NCI-H345 treated with DMSO at 0.1 percent for 48 hours (cell line): ENCODE results near the gene UVRAG.

ENCODE experiments used
- DNase-seq: peaks from one replicate; lab custom pipeline; 2025; ENCODE audit not compliant: unreplicated experiment; lab: John Stamatoyannopoulos, UW

UVRAG gene

DNA sequence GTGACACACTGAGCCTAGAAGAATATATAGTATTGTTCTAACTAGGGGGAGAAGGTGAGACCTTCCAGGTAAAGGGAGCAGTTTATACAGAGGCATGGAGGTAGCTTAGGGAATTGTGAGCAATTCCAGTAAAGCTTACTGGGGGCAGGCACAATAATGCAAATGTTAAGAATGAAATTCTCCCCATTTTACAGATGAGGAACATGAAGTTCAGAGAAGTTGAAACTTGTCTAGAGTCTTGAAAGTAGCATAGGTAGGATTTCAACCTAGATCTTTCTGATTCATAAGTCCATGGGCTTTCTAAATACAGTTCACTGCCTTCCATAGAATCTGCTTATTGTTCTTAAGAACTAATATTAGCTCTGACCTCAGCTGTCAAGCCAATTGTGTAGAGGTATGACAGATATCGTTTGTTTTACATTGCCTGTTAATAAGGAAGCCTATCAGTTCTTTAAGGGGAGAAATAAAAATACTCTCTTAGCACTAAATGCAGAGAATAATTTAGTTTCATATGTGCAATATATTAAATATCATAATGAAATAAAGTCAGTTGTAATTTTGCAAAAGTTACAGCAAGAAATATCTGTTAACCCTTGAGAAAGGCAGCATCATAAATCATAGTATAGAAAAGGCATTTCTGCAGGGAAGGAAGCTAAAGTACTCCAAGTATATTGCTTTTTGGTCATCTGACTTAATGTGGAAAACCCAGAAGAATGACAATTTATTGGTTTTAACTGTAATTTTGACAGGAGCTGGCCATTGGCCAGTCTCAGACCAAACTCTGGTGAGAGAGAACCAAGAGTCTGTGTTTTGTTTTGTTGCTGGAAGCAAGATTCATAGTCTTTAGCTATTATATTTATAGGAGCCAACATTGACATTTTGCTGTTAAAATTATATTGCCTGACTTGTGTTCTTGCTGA is 181.8 kb downstream of the UVRAG start:
- no peak for DNase-seq

DNA sequence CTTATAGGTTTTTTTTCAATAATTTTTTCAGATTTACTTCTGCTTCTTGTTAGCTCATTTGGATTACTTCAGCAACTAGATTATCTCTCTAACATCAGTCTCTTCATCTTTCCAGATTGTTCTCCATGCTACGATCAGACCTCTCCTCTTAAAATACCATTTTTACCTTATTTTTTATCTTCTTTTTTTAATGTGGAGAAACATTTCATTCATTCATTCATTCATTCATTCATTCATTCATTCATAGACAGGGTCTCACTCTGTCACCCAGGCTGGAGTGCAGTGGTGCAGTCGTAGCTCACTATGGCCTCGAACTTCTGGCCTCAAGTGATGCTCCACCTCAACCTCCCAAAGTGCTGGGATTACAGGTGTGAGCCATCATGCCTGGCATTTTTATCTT is 189.4 kb downstream of the UVRAG start:
- no peak for DNase-seq

- no peak for DNase-seq
These were observed 190.7 kb downstream of the UVRAG start for GRCh38 chr11:76005756-76006155.

GRCh38 chr11:76007166-76007565 is 192.2 kb downstream of the UVRAG start:
- DNase-seq: no peak

GRCh38 chr11:76008474-76008873 is 193.5 kb downstream of the UVRAG start:
- no peak for DNase-seq

- no peak for DNase-seq
These were observed 195.0 kb downstream of the UVRAG start for GRCh38 chr11:76010051-76010450.

- DNase-seq: no peak
These were observed 198.5 kb downstream of the UVRAG start for GRCh38 chr11:76013526-76013925.

DNA sequence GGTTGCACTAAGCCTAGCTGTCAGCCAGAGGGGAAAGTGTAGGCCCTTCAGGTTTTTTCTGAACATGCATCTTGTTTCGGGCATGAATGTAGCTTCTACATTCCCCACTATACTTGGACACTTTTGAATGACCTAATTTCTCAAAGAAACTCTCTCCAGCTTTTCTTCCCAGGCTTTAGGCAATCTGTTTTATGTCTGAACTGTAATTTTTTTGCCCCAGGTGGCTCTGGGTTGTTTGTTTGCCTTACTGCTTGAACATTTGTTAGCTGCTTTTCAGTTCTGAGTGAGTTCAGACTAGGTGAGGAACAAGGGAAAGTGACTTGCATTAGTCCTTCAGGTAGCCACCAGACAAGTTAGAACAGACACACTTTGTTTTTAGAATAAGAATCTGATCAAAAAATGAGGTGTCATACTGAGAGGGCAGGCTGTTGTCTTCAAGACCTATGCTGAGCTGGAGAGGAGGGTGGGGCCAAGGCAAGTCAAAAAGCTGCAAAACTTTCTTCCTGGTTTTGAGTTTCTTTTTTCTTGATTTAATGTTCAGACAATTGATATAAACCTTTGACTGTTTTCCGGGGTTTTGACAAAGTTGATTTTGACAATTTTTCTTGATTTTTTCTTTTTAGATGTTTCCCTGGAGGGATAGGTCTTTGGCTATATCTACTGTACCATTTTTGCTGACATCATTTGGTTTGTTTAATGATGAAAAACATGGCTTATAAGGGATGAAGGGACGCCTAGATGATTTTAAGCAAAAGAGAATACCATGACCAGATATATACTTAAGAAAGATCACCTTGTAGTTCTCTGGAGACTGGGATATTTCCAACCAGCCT is 208.4 kb downstream of the UVRAG start:
- DNase-seq: no peak

DNA sequence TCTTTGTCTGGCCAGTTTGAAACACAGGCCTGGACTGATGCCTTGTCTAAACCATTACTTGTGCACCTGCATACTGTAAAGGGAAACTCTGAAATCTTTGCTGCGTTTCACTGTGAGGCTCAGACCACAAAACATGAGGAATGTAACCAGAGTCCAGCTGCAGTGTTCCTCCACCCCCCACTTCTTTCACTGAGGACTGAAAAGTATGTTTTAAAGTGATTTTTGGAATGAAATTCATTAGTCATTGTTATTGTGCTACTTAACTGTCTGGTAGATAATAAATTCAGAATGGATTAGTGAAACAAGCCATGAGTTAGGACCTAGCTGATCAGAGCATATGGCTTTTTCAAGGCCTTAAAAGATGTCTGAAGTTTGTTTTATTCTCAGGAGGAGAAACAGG is 210.1 kb downstream of the UVRAG start:
- DNase-seq: no peak

GRCh38 chr11:76025817-76026216 is 210.8 kb downstream of the UVRAG start:
- no peak for DNase-seq

DNA sequence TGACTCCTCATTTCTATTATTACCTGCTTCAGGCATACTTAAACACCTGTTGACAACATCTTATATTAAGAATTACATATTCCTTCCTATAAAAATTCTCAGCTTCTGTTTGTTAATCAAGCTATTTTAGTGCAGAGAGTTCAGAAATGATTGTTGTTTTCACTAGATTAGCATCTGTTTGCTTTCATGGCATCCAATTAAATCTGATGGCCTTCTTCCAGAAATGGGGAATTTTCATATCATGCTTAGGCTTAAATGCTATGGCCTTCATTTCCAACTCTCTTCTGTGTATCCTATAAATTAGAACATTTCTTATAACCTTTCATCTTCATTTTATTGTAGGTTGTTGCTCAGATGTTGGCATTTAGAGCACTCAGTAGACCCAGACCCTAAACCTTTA is 211.3 kb downstream of the UVRAG start:
- DNase-seq: no peak

GRCh38 chr11:76026862-76027261 is 211.9 kb downstream of the UVRAG start:
- no peak for DNase-seq

DNA sequence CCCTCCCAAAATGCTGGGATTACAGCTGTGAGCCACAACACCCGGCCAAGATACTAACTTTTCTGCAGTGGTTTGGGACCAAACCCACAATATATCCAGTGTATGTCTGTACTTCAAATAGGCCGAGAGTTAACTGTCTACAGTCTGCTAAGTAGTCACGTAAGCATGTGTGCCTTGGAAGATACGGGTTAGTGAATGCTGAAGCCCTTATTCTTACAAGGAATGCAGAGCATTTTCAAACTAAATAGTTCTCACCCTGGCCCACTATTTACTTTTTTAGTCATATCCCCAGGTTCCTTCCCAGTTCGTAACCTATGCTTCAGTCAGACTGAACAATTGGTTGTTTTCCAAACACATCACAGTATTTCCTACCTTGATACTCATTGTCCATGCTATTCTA is 215.3 kb downstream of the UVRAG start:
- DNase-seq: no peak

- DNase-seq: no peak
These were observed 216.1 kb downstream of the UVRAG start for GRCh38 chr11:76030968-76031590.

- no peak for DNase-seq
These were observed 218.7 kb downstream of the UVRAG start for GRCh38 chr11:76033699-76034098.

GRCh38 chr11:76035020-76035419 is 220.0 kb downstream of the UVRAG start:
- DNase-seq: no peak

- DNase-seq: no peak
These were observed 223.6 kb downstream of the UVRAG start for GRCh38 chr11:76038608-76039007.

GRCh38 chr11:76041208-76041607 is 226.2 kb downstream of the UVRAG start:
- no peak for DNase-seq

DNA sequence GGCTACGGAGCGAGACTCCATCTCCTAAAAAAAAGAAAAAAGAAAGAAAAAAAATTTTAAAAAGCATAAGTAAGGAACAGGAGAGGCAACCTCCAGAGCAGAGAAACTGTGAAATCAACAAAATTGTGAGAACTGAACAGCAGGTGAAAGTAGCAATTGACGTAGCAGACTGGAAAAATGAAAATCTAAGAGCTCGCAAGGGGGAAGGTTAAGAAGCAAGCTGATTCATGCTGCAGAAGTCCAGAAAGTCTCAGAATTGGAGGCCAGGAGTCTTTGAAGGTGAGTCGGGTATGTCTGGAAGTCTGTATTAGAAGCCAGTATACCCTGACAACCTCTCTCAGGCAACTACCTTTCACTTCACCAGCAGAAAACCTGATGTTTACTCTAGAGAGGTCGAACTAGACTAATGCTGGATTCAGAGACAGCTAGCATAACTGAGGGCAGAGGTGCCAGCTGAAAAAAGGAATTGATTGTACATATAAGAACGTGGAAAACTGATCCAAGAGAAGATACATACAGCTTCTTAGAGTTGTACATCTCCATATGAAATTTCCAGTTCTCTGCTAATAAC is 229.8 kb downstream of the UVRAG start:
- no peak for DNase-seq

GRCh38 chr11:76047231-76047630 is 232.2 kb downstream of the UVRAG start:
- no peak for DNase-seq

DNA sequence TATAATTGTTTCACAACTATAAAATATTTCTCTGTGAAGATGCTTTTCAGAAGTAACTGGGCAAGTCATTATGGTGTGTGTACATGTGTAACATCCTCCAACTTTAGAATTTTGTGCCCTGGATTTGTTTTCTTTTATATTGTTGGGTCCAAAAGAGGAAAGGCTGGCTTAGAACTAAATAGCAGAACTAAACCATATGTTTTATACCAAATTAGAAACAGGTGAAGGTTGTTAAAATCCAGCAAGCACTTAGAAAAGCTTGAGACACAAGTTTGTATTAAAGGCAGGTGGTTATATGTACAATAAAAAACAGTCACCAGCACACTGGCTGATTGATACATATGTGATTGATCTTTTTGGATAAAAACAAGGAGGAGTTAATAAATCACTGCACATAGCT is 232.8 kb downstream of the UVRAG start:
- no peak for DNase-seq
